PC-3 (cell line): Measurements from ENCODE around the gene CDHR5. TPM values are rescaled to one million over a fixed set of nuclear protein-coding genes. Genes with fewer than 3 reads are reported as not detected.

Experiments
- ATAC-seq: fragments of 200-7000 bp; cut with Tn5 transposase; 2 replicates; pipeline ENCODE4 v1.9.1; 2020; ENCODE audit warnings: mild to moderate bottlenecking, moderate library complexity
- BruUV-seq: library from RNA; stranded (reverse); fragments of 400-500 nt; replicated peaks from 2 replicates; lab custom pipeline; 2021; lab: Mats Ljungman, UMichigan
- CTCF ChIA-PET: fragments of 300-600 bp; sonication (Branson Sonifier 250); formaldehyde crosslinking; loops from one replicate; lab custom pipeline; 2022; ENCODE audit warnings: antibody characterized with exemption; lab: Charles Lee
- POLR2A ChIA-PET: fragments of 300-600 bp; sonication (Branson Sonifier 250); formaldehyde crosslinking; loops from one replicate; lab custom pipeline; 2022; ENCODE audit warnings: antibody characterized with exemption; ENCODE audit not compliant: unreplicated experiment; lab: Charles Lee
- DNase-seq: peaks from one replicate; pipeline ENCODE4 v3.0.0-alpha.2; 2015
- H2AFZ ChIP-seq: fragments of 300-600 bp; sonication (generic); 2 replicates; pipeline ENCODE4 v1.6.0; 2016; ENCODE audit warnings: antibody characterized with exemption, low read length
- H3F3A ChIP-seq: fragments of 300-600 bp; sonication (generic); one replicate; pipeline ENCODE4 v1.6.0; 2017; ENCODE audit warnings: antibody characterized with exemption, low read length, control low read depth, mild to moderate bottlenecking; ENCODE audit not compliant: unreplicated experiment
- H3K27ac ChIP-seq: fragments of 300-600 bp; sonication (generic); 2 replicates; pipeline ENCODE4 v1.5.1; 2016; ENCODE audit warnings: mild to moderate bottlenecking, low read length
- H3K27me3 ChIP-seq: fragments of 300-600 bp; sonication (generic); 2 replicates; pipeline ENCODE4 v1.6.1; 2016; ENCODE audit warnings: low read length, mixed read lengths
- H3K36me3 ChIP-seq: fragments of 300-600 bp; sonication (generic); 2 replicates; pipeline ENCODE4 v1.6.1; 2016; ENCODE audit warnings: low read depth, mixed run types, low read length, mixed read lengths
- H3K4me1 ChIP-seq: fragments of 300-600 bp; sonication (generic); 2 replicates; pipeline ENCODE4 v1.5.1; 2016; ENCODE audit warnings: low read length; ENCODE audit not compliant: insufficient read depth
- H3K4me2 ChIP-seq: fragments of 300-600 bp; sonication (generic); 2 replicates; pipeline ENCODE4 v1.6.0; 2016; ENCODE audit warnings: low read length
- H3K4me3 ChIP-seq: fragments of 300-600 bp; sonication (generic); 2 replicates; pipeline ENCODE4 v1.5.1; 2016; ENCODE audit warnings: mild to moderate bottlenecking, low read length, mixed read lengths
- H3K79me2 ChIP-seq: fragments of 300-600 bp; sonication (generic); 2 replicates; pipeline ENCODE4 v1.6.1; 2017; ENCODE audit warnings: low read length, mixed read lengths
- H3K9ac ChIP-seq: fragments of 300-600 bp; sonication (generic); 2 replicates; pipeline ENCODE4 v1.6.0; 2016; ENCODE audit warnings: mild to moderate bottlenecking, low read length
- H3K9me2 ChIP-seq: fragments of 300-600 bp; sonication (generic); replicated peaks from 2 replicates; pipeline ENCODE4 v1.6.1; 2016; ENCODE audit warnings: mixed run types, low read length, mixed read lengths
- H3K9me3 ChIP-seq: fragments of 300-600 bp; sonication (generic); 2 replicates; pipeline ENCODE4 v1.6.1; 2016; ENCODE audit warnings: low read length, mixed read lengths
- H4K20me1 ChIP-seq: fragments of 300-600 bp; sonication (generic); 2 replicates; pipeline ENCODE4 v1.6.1; 2016; ENCODE audit warnings: low read length, mixed read lengths
- CTCF ChIP-seq: fragments of 300-600 bp; sonication (generic); conservative IDR thresholded peaks from 2 replicates; pipeline ENCODE4 v1.5.1; 2017; ENCODE audit warnings: antibody characterized with exemption, low read depth, mild to moderate bottlenecking, low read length
- EZH2 ChIP-seq: fragments of 300-600 bp; sonication (generic); IDR thresholded peaks from one replicate; pipeline ENCODE4 v1.6.1; 2017; ENCODE audit warnings: antibody characterized with exemption, mild to moderate bottlenecking, low read length; ENCODE audit not compliant: unreplicated experiment
- EZH2phosphoT487 ChIP-seq: fragments of 300-600 bp; sonication (generic); IDR thresholded peaks from 2 replicates; pipeline ENCODE4 v1.6.1; 2018; ENCODE audit warnings: mild to moderate bottlenecking, antibody characterized with exemption, low read length, borderline replicate concordance
- intact Hi-C: fragments of 100-400 bp; cut with micrococcal nuclease; formaldehyde crosslinking; loops from 2 replicates; pipeline ENCODE4 v1.9.0; 2023
- total RNA-seq: library from RNA; depleted of rRNA; stranded (reverse); fragments of >200 nt; gene quantifications from 2 replicates; pipeline ENCODE4 v1.2.3, GENCODE V29; 2014

Gene CDHR5
- total RNA-seq, 1 experiment from 2014 or later: not detected

- ATAC-seq: no peak
- no peaks in the 10 kb centered on the region for H4K20me1 ChIP-seq
- intact Hi-C loops: no loop called here
- ChIA-PET POLR2A (no interaction called here), CTCF (no interaction called here)
- H3K9me3 ChIP-seq: no peaks in the 10 kb centered on the region
- peaks cover 31% of the 10 kb centered on the region for H3K36me3 ChIP-seq
- no peak overlapping the region for H3K4me3 ChIP-seq
- H3K9ac ChIP-seq: no peak overlapping the region
- H3K9me2 ChIP-seq: no peaks in the 10 kb centered on the region
- TF ChIP-seq EZH2 (no peak), CTCF (no peak), EZH2phosphoT487 (no peak)
- no peaks in the 10 kb centered on the region for H3K27me3 ChIP-seq
- no peaks in the 10 kb centered on the region for H3K79me2 ChIP-seq
- H3F3A ChIP-seq: no peaks in the 10 kb centered on the region
- H2AFZ ChIP-seq: no peak overlapping the region
- H3K4me1 ChIP-seq: no peaks in the 10 kb centered on the region
- DNase-seq: no peak
- no peak overlapping the region for H3K27ac ChIP-seq
- no peak overlapping the region for H3K4me2 ChIP-seq
- BruUV-seq: no TSS peak
Measured at GRCh38 chr11:605286-606129, 19.2 kb downstream of the CDHR5 start.

GRCh38 chr11:603154-603553, 21.6 kb downstream of the CDHR5 start:
- Histone ChIP-seq H3K4me1 (no peaks in the 10 kb centered on the region), H3K79me2 (no peaks in the 10 kb centered on the region), H3K27me3 (no peaks in the 10 kb centered on the region), H4K20me1 (no peaks in the 10 kb centered on the region), H3K9ac (no peak overlapping the region), H3K9me3 (no peaks in the 10 kb centered on the region), H3K36me3 (peaks cover 31% of the 10 kb centered on the region), H3K4me2 (no peak overlapping the region), H2AFZ (no peak overlapping the region), H3K9me2 (no peaks in the 10 kb centered on the region), H3F3A (no peaks in the 10 kb centered on the region), H3K27ac (no peak overlapping the region), H3K4me3 (no peak overlapping the region)
- no peak for TF ChIP-seq CTCF
- TF ChIP-seq EZH2phosphoT487: no peak
- no peak for TF ChIP-seq EZH2
- no TSS peak for BruUV-seq
- intact Hi-C loops: no loop called here
- ChIA-PET POLR2A (no interaction called here), CTCF (no interaction called here)
- no peak for ATAC-seq
- no peak for DNase-seq
